NCI-H1930 (cell line): ENCODE data around the gene C1QTNF1.
A peak's percentile ranks its signal among the peaks of the same experiment; 100 is the strongest.

Experiments used
- DNase-seq, 2 experiments: peaks; one replicate each; lab custom pipeline; 2025; lab: John Stamatoyannopoulos, UW

Gene C1QTNF1

DNA sequence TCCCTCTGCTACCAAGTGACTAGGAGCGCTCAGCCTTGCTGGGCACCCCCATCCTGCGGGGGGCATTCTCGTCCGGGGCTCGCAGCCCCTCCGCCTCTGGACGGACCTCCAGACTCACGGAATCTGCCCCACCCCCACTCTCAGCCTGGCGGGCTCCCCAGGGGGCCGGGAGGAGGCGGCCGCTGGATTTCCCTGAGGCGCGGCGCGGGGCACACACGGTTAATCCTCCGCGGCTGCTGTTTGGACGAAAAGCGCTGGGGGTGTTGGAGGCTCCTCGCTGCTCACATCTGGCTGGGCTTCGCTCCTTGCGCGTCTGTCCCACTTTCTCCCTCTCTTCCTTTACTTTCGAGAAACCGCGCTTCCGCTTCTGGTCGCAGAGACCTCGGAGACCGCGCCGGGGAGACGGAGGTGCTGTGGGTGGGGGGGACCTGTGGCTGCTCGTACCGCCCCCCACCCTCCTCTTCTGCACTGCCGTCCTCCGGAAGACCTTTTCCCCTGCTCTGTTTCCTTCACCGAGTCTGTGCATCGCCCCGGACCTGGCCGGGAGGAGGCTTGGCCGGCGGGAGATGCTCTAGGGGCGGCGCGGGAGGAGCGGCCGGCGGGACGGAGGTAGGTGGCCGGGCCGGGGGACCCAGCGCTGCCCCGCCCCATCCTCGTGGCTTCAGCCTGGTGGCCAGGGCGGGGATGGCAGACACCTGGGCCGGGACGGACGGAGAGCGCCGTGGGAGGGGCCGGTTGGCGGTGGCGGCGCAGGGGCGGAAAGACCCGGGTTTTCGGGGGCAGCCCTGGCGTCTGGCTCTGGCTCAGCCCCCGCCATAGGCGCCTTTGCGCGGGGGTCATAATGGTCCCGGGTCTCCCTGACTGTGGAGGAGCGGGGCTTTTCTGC is at the start of gene C1QTNF1:
Gene C1QTNF1 (plus strand): TSS at position 284 of the 886 bp plus-strand sequence. CDS start 19,800 bp downstream, outside the sequence.
- no peak for DNase-seq

- DNase-seq, result no peak
These were observed 49.1 kb upstream of the C1QTNF1 start for GRCh38 chr17:78974635-78975591.

- no peak for DNase-seq
These were observed 46.9 kb upstream of the C1QTNF1 start for GRCh38 chr17:78976907-78977680.

- DNase-seq, result no peak
These were observed 46.4 kb upstream of the C1QTNF1 start for GRCh38 chr17:78977681-78977943.

- no peak for DNase-seq
These were observed 45.7 kb upstream of the C1QTNF1 start for GRCh38 chr17:78977997-78978973.

- DNase-seq, result peak; percentile 16 to 18
These were observed 44.0 kb upstream of the C1QTNF1 start, which contains the start of gene LGALS3BP for GRCh38 chr17:78979780-78980623. LGALS3BP (minus strand) TSS chr17:78979923; CDS start chr17:78977191, 2,732 bp downstream.

- DNase-seq, result no peak
These were observed 43.4 kb upstream of the C1QTNF1 start for GRCh38 chr17:78980624-78980972.

- DNase-seq, result no peak
These were observed 42.7 kb upstream of the C1QTNF1 start for GRCh38 chr17:78981010-78981888.

DNA sequence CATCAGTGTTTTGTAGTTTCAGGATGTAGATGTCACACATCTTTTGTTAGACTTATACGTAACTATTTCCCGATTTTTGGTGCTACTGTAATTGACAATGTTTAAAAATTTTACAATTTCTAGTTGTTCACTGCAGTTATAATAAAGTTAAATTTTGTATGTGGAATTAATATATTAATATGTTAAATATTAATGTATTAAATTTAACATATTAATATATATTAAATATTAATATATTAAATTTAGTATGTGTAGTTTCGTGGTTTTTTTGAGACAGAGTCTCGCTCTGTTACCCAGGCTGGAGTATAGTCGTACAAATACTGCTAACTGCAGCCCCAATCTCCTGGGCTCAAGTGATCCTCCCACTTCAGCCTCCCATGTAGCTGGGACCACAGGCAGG is 38.6 kb upstream of the C1QTNF1 start:
- DNase-seq, result no peak

DNA sequence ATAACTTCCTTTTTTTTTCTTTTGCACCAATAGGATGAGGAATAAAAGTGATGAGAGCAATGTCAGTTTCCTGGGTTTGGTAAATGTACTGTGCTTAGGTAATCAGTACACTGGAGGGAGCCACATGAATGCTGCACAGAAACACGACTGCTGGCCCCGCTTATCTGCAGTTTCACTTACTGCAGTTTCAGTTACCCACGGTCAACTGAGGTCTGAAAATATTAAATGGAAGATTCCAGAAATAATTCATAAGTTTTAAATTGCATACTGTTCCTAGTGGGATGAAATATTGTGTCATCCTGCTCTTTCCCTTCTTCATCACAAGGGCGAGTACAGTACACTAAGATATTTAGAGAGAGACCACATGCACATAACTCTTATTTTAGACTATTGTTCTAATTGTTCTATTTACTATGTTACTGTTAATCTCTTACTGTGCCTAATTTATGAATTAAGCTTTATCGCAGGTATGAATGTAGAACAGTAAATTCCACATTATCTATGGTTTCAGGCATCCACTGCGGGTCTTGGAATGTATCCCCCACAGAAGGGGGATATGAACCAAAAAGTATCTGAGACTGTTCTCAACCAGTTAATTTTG is 37.8 kb upstream of the C1QTNF1 start:
- DNase-seq, result no peak

DNA sequence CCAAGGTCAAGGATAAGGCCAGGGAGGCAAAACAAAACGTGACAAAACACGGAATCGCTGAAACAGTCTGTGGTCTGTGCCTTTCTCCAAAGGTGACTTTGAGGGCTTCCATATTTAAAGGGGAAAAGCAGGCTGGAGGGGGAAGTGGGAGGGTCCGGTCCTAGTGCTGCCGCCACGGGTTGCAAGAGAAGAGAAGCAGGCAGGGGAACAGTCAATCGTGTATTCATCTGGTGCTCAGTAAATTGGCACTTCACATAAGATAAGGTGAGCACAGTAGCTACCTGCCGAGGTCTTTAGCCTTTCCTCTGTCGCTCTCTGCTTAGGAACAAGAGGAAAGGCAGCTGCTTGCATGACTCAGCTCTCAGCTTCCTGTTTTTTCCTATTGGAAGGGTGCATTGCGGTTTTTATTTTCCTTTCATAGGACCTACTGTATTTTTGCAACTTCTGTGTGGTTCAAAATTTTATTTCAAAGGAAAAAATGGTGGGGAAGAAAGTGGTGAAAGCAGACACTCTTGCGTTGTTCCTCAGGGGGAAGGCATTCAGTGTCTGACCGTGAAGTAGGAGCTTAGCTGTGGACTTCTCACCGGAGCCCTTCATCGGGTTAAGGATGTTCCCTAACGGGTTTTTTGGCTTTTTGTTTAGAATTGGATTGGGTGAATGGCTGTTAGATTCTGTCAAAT is 37.2 kb upstream of the C1QTNF1 start:
- no peak for DNase-seq

DNA sequence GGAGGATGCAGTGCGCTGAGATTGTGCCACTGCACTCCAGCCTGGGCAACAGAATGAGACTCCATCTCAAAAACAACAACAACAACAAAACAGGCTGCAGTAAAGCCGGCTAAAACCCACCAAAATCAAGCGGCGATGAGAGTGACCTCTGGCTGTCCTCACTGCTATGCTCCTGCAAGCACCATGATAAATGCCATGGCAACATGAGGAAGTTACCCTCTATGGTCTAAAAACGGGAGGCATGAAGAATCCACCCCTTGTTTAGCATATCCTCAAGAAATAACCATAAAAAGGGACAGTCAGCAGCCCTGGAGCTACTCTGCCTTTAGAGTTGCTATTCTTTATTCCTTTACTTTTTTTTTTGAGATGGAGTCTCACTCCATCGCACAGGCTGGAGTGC is 35.8 kb upstream of the C1QTNF1 start:
- DNase-seq, result no peak

- no peak for DNase-seq
These were observed 33.5 kb upstream of the C1QTNF1 start for GRCh38 chr17:78990349-78991016.

DNA sequence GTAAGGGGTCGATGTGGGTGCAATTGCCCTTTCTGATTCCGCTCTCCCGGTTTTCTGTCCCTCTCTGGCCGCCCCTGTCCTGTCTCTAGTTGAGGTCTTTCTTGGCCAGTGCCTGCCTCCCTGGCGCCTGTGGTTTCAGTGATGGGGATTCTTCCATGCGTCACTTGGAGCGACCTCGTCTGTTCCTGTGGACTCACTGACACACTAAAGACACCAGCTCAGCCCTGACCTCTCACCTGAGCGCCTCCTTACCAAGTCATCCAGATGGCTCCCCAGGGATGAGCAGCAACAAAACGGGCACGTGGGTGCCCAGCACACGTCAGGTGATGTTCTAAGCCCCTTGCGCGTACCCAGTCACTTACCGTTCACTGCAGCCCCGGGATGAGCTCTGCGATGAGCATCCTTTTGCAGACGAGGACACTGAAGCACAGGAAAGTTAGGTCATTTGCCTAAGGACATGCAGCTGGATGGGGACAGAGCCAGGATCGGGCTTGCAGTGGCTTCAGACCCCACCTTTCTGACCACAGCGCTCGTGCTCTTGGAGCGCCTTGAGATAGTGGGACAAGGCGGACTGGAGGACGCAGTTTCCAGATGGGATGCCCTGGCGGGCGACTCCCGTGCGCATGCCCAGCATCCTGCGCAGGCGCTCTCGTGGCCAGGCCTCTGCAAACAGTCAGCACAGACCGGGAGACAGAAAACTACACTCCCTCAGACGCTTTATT is 32.8 kb upstream of the C1QTNF1 start:
- no peak for DNase-seq

GRCh38 chr17:78991906-78992532 is 31.9 kb upstream of the C1QTNF1 start:
- DNase-seq, result no peak

- no peak for DNase-seq
These were observed 31.3 kb upstream of the C1QTNF1 start for GRCh38 chr17:78992542-78993212.
